Parathyroid adenoma (tissue), 2 donors: Measurements from ENCODE around the gene CFAP46.

Experiments used
- H2AFZ ChIP-seq: fragments of 300-600 bp; sonication (generic); one replicate; pipeline ENCODE4 v1.7.0; 2017; ENCODE audit warnings: antibody characterized with exemption, mild to moderate bottlenecking
- H3K27ac ChIP-seq: fragments of 300-600 bp; sonication (generic); one replicate; pipeline ENCODE4 v1.7.0; 2017
- H3K27me3 ChIP-seq: fragments of 300-600 bp; sonication (generic); one replicate; pipeline ENCODE4 v1.7.0; 2017; ENCODE audit warnings: low read length; ENCODE audit not compliant: control insufficient read depth, insufficient read depth
- H3K36me3 ChIP-seq: fragments of 300-600 bp; sonication (generic); one replicate; pipeline ENCODE4 v1.7.0; 2017; ENCODE audit warnings: low read length; ENCODE audit not compliant: control insufficient read depth, insufficient read depth
- H3K4me1 ChIP-seq: fragments of 300-600 bp; sonication (generic); one replicate; pipeline ENCODE4 v1.7.0; 2017; ENCODE audit warnings: control low read depth
- H3K4me2 ChIP-seq: fragments of 300-600 bp; sonication (generic); one replicate; pipeline ENCODE4 v1.7.0; 2017; ENCODE audit warnings: low read length
- H3K4me3 ChIP-seq: fragments of 300-600 bp; sonication (generic); one replicate; pipeline ENCODE4 v1.7.0; 2017; ENCODE audit warnings: low read depth, low read length
- H3K79me2 ChIP-seq: fragments of 300-600 bp; sonication (generic); one replicate; pipeline ENCODE4 v1.7.0; 2017; ENCODE audit warnings: control low read depth
- H3K9ac ChIP-seq: fragments of 300-600 bp; sonication (generic); one replicate; pipeline ENCODE4 v1.7.0; 2017; ENCODE audit warnings: mild to moderate bottlenecking
- H3K9me3 ChIP-seq: fragments of 300-600 bp; sonication (generic); one replicate; pipeline ENCODE4 v1.7.0; 2017; ENCODE audit warnings: low read length; ENCODE audit not compliant: control insufficient read depth
- CTCF ChIP-seq: fragments of 300-600 bp; sonication (generic); IDR thresholded peaks from one replicate; pipeline ENCODE4 v1.7.0; 2017; ENCODE audit warnings: antibody characterized with exemption, mild to moderate bottlenecking
- donor health status: primary hyperparathyroidism.

The CFAP46 gene

GRCh38 chr10:132809232-132810140 lies 132.9 kb downstream of the CFAP46 start:
- H3K4me1 ChIP-seq, result no peaks in the 10 kb centered on the region
- H2AFZ ChIP-seq, result no peak overlapping the region
- no peak overlapping the region for H3K4me3 ChIP-seq
- H3K79me2 ChIP-seq, result no peaks in the 10 kb centered on the region
- no peak overlapping the region for H3K9ac ChIP-seq
- no peaks in the 10 kb centered on the region for H3K36me3 ChIP-seq
- no peak for TF ChIP-seq CTCF
- H3K4me2 ChIP-seq, result no peak overlapping the region
- no peak overlapping the region for H3K27ac ChIP-seq
- H3K27me3 ChIP-seq, result no peaks in the 10 kb centered on the region
- H3K9me3 ChIP-seq, result no peaks in the 10 kb centered on the region

- Histone ChIP-seq H3K27me3 (no peaks in the 10 kb centered on the region), H3K4me3 (no peak overlapping the region), H3K9ac (no peak overlapping the region), H3K79me2 (no peaks in the 10 kb centered on the region), H3K9me3 (no peaks in the 10 kb centered on the region), H3K27ac (no peak overlapping the region), H3K4me1 (no peaks in the 10 kb centered on the region), H2AFZ (no peak overlapping the region), H3K4me2 (no peak overlapping the region), H3K36me3 (no peaks in the 10 kb centered on the region)
- no peak for TF ChIP-seq CTCF
These were observed 133.8 kb downstream of the CFAP46 start for GRCh38 chr10:132808383-132809231.

- TF ChIP-seq CTCF, result no peak
- Histone ChIP-seq H2AFZ (no peak overlapping the region), H3K4me1 (no peaks in the 10 kb centered on the region), H3K9ac (no peak overlapping the region), H3K27ac (no peak overlapping the region), H3K36me3 (no peaks in the 10 kb centered on the region), H3K9me3 (no peaks in the 10 kb centered on the region), H3K27me3 (no peaks in the 10 kb centered on the region), H3K4me3 (no peak overlapping the region), H3K79me2 (no peaks in the 10 kb centered on the region), H3K4me2 (no peak overlapping the region)
These were observed 134.7 kb downstream of the CFAP46 start for GRCh38 chr10:132807621-132808049.

- Histone ChIP-seq H3K27me3 (no peaks in the 10 kb centered on the region), H3K27ac (no peak overlapping the region), H3K4me3 (no peak overlapping the region), H3K9ac (no peak overlapping the region), H3K36me3 (no peaks in the 10 kb centered on the region), H2AFZ (no peak overlapping the region), H3K79me2 (no peaks in the 10 kb centered on the region), H3K4me1 (no peaks in the 10 kb centered on the region), H3K9me3 (no peaks in the 10 kb centered on the region), H3K4me2 (no peak overlapping the region)
- no peak for TF ChIP-seq CTCF
These were observed 135.8 kb downstream of the CFAP46 start for GRCh38 chr10:132806561-132807003.
